ENCODE measurements around the gene DHCR24.

Gene DHCR24

GRCh38 chr1:54864460-54865208 lies 22.4 kb downstream of the DHCR24 start:
- no peak for TF ChIP-seq CTCF (IDR thresholded peaks at IDR 0.05; ENCODE audit: poor library complexity, severe bottlenecking)
- ATAC-seq (ENCODE audit: low read depth) (no peak), DNase-seq (ENCODE audit: low spot score) (no peak)
- Histone ChIP-seq H3K9me3 (ENCODE audit: severe bottlenecking) (no peaks in the 10 kb centered on the region), H3K27ac (ENCODE audit: poor library complexity, severe bottlenecking) (no peak overlapping the region), H3K27me3 (ENCODE audit: insufficient read depth, poor library complexity, severe bottlenecking) (no peaks in the 10 kb centered on the region), H3K36me3 (ENCODE audit: low read depth) (peaks cover 99% of the 10 kb centered on the region), H3K4me1 (ENCODE audit: insufficient read depth, poor library complexity, severe bottlenecking) (no peaks in the 10 kb centered on the region), H3K4me3 (ENCODE audit: severe bottlenecking) (no peak overlapping the region)

DNA sequence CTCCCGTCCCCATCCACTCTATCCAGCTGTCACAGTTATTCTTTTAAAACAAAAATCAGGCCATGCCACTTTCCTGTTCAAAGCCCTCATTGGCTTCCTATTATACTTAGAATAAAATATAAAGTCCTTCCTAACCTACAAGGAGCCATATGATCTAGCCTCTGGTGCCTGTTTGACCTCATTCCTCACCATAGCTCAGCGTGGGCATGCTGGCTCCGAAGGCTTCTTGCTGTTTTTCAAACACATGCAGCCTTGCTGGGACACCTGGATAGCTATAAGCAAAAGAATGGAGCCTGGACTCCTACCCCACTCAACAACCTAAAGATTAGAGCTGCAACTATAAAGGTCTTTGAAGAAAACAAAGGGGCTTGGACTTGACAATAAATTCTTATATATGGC lies 23.7 kb downstream of the DHCR24 start:
- no peak for DNase-seq (ENCODE audit: low spot score)
- TF ChIP-seq CTCF (IDR thresholded peaks at IDR 0.05; ENCODE audit: poor library complexity, severe bottlenecking), result no peak
- H3K27ac ChIP-seq (ENCODE audit: poor library complexity, severe bottlenecking), result no peak overlapping the region
- H3K36me3 ChIP-seq (ENCODE audit: low read depth), result peaks cover 99% of the 10 kb centered on the region
- peaks cover 14% of the 10 kb centered on the region for H3K4me1 ChIP-seq (ENCODE audit: insufficient read depth, poor library complexity, severe bottlenecking)
- no peaks in the 10 kb centered on the region for H3K9me3 ChIP-seq (ENCODE audit: severe bottlenecking)
- no peaks in the 10 kb centered on the region for H3K27me3 ChIP-seq (ENCODE audit: insufficient read depth, poor library complexity, severe bottlenecking)
- H3K4me3 ChIP-seq (ENCODE audit: severe bottlenecking), result no peak overlapping the region
- no peak for ATAC-seq (ENCODE audit: low read depth)

DNA sequence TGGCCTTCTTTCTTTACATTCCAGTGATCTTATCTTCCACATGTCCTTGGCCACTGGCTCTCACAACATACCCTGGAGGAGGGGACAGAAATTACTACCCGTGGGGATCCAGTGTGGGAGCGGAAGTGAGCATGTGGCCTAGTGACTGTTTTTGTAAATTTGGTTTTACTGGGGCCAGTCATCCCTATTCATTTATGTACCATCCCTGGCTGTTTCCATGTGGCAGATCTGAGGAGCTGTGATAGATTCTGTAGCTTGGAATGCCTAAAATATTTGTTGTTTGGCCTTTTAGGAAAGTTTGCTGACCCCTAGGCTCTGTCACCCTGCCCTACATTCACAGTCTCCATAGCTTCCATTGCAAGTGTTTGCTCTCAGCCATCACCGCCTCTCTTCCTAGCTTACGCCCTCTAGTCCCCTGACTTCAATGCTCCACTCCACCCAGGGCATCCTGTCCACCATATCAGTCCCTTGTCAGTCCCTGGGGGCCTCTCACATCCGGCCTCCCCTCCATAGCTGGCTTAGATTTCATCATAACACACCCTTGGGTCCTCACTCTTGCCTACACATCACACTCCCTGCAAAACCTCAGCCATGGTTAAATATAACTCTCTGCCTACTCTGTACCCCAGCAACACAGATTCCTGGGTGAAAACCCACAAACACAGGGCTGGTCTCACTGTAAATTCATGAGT lies 25.8 kb downstream of the DHCR24 start:
- peaks cover 96% of the 10 kb centered on the region for H3K36me3 ChIP-seq (ENCODE audit: low read depth)

DNA sequence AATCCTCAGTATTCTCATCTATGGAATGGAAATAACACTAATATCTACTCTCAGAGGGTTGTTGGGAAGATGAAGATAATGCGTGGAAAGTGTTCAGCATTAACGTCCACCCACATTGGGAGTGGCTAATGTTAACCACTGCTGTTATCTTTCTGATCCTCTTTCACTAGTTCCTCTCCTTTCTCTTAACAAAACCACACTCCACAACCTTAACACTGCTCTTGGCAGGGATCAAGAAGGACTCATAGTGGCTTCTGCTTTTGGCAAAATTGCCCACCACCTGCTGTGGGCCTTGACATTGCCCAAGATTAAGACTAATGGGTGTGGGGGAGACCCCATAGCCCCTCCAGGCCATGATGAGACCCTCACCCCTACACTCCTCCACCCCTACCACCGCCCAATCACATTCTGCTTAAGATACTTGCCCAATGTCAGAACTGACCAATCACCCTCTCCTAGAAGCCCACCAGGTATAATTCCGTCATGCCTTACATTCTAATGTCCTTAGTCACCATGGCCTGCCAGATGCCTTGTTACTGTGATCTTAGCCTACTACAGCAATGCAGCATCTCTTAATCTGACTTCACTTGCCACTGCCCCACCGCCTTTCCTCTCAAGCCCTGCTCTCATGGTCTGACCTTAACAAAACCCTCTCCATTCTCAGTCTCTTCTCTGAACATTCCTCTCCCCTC lies 27.1 kb downstream of the DHCR24 start:
- Histone ChIP-seq H3K9me3 (ENCODE audit: severe bottlenecking) (no peaks in the 10 kb centered on the region), H3K4me1 (ENCODE audit: insufficient read depth, poor library complexity, severe bottlenecking) (peaks cover 37% of the 10 kb centered on the region), H3K27ac (ENCODE audit: poor library complexity, severe bottlenecking) (peak overlapping the region; percentile 86), H3K36me3 (ENCODE audit: low read depth) (peaks cover 95% of the 10 kb centered on the region), H3K4me3 (ENCODE audit: severe bottlenecking) (no peak overlapping the region), H3K27me3 (ENCODE audit: insufficient read depth, poor library complexity, severe bottlenecking) (no peaks in the 10 kb centered on the region)
- no peak for TF ChIP-seq CTCF (IDR thresholded peaks at IDR 0.05; ENCODE audit: poor library complexity, severe bottlenecking)
- ATAC-seq (ENCODE audit: low read depth), result no peak
- DNase-seq (ENCODE audit: low spot score), result no peak

More for the DNA sequence above, 25.8 kb downstream of the DHCR24 start:
- no peak for ATAC-seq (ENCODE audit: low read depth)
- no peak for TF ChIP-seq CTCF (IDR thresholded peaks at IDR 0.05; ENCODE audit: poor library complexity, severe bottlenecking)
- H3K27me3 ChIP-seq (ENCODE audit: insufficient read depth, poor library complexity, severe bottlenecking), result no peaks in the 10 kb centered on the region
- no peak for DNase-seq (ENCODE audit: low spot score)
- H3K9me3 ChIP-seq (ENCODE audit: severe bottlenecking), result no peaks in the 10 kb centered on the region
- H3K4me1 ChIP-seq (ENCODE audit: insufficient read depth, poor library complexity, severe bottlenecking), result peaks cover 33% of the 10 kb centered on the region
- no peak overlapping the region for H3K4me3 ChIP-seq (ENCODE audit: severe bottlenecking)
- H3K27ac ChIP-seq (ENCODE audit: poor library complexity, severe bottlenecking), result peak overlapping the region; percentile 86
